ENCODE measurements around the gene ZXDC.
A peak's percentile ranks its signal among the peaks of the same experiment; 100 is the strongest.

ZXDC gene

DNA sequence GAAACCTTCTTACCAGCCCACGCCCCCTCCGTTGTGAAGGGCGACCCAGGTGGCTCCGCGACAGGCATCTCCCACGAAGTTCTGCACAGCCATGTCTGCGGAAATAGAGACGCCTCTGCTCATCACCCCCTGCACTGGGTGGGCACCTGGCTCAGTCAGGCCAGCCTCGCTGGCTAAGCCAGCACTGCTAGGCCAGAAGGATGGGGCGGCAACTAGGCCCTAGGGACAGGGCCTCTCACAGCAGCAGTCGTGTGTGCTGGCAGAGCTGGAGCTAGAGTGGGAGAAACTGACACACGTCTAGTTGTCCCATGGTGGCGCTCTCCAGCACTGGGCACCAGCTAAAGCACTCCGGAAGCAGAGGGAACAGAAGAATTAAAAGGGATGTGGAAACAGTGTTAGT lies 12.5 kb upstream of the ZXDC start:
- DNase-seq: no peak

- DNase-seq: no peak
These were observed 11.6 kb upstream of the ZXDC start for GRCh38 chr3:126487151-126487771.

GRCh38 chr3:126486360-126486847 lies 10.7 kb upstream of the ZXDC start:
- no peak for DNase-seq

DNA sequence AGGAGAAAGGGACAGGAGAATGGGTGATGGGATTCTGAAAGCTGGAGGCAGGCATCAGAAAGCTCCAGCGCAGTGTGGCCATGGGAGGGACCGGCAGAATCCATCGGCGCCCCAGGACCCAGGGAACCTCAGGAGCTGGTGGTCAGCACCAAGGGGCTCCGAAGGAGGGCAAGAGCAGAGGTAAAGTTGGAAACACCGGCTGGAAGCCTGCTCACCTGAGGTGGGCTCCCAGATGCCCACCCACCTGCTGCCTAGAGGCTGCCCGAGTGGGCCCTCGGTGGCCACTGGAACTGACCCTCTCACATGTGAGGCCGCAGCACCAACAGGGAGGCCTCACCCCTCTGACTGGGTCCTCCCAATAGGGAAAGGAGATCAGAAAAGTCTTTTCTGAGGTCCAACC lies 10.3 kb upstream of the ZXDC start:
- DNase-seq: no peak

GRCh38 chr3:126485176-126485897 lies 9.6 kb upstream of the ZXDC start:
- no peak for DNase-seq

DNA sequence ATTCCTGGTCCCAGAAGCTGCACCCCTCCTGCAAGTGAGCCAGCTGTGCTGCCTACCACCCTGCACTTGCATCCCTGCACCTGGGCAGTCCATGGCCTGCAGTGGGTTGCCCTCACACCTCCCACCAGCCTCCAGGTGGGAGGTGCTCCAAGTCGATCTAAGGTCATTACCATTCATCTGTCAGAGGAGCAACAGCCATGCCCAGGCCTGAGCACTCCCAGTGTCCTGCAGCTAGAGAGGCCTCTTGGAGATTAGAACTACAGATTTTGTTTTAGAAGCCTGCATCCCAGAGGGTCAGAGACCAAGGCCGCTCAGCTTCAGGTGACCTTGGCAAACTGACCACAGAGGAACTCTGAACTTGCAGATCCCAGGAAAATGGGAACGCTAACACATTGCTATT lies 9.0 kb upstream of the ZXDC start:
- DNase-seq: no peak

GRCh38 chr3:126484148-126484547 lies 8.5 kb upstream of the ZXDC start:
- DNase-seq: no peak

DNA sequence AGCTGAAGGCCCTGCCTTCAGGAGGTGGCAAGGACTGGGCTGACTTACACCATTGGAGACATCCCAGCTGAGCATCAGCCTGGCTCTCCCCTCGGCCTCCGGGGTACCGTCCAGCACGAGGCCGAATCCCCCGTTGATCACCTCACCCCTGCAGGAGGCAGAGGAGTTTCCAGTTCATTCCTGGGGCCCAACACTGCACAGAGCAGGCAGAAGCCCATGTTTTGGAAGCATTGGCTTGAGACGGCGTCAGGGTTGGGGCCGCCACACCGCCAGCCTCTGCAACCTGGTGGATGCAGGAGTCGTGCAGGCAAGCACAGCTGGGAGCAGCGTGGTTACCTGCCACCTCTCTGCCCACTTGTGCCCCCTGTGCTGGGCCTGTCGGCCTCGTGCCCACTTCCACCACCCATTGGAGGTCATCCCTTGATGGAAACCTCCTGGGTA lies 7.7 kb upstream of the ZXDC start:
- no peak for DNase-seq

- DNase-seq: no peak
These were observed 7.0 kb upstream of the ZXDC start for GRCh38 chr3:126482503-126483255.

DNA sequence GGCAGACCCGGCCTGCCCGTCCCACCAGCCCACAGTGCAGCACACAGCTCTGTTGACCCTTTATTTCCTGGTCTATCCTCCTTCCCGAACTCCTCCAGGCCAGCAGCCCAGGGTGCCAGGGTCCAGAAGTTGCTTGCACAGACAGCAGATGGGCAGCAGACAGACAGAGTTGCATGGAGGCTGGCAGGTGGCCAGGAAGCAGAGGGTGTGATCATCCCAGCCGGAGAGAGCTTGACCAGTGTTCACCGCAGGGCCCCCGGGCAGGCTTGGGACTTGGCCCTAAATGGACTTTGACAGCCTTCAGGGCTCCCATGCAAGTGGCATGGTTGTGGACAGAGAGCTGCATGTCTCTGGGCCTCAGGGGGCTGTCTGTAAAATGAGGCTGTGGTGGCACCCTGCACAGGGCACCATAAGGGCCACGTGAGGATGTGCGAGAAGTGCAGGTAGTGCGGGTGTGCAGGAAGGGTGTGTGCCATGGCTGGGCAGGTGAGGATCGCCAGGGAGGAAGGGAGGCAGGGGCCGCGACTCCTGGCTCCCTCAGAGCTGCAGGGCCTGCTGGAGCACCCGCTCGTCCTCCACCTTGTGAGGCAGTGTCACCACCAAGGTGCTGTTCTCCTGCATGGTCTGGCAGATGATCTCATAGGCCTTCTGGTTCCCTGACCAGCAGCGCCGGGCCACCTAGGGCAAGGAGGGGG lies 6.3 kb upstream of the ZXDC start:
- DNase-seq: no peak

- no peak for DNase-seq
These were observed 5.2 kb upstream of the ZXDC start for GRCh38 chr3:126480861-126481260.

DNA sequence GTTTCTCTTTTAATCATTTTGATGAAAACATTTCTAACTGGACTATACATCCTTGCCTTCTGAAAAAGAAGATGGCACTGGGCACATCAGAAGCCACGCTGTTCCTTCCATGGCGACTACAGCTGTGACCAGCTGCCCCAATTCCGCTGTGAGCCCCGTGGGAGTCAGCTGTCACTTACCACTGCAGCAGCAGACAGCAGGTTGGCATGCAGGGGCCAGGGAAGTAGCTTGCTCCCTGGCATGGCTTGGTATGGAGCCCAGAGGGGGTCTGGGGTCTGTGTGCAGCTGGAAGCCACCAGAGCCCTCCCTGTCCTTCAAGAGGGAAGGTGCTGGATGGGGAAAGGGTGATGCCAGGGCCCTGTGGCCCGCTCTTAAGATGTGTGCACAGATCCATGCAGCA lies 4.5 kb upstream of the ZXDC start:
- no peak for DNase-seq

DNA sequence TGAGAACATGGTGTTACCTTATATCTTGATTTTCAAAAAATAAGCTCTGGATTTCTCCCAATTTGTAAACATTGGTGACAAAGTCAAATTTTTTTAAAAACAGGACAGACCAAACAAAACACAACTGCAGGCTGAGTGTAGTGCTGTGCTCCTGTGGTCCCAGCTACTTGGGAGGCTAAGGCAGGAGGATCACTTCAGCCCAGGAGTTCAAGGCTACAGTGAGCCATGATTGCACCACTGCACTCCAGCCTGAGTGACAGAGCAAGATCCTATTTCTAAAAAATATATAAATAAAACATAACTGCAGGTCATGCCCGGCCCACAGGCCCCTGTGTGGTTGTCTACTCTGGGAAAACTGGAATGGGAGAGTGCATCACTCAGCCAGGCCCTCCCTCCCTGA lies 4.0 kb upstream of the ZXDC start:
- DNase-seq: no peak

GRCh38 chr3:126478581-126479310 lies 3.1 kb upstream of the ZXDC start:
- DNase-seq: no peak

GRCh38 chr3:126477061-126477380 lies 1.3 kb upstream of the ZXDC start:
- no peak for DNase-seq

DNA sequence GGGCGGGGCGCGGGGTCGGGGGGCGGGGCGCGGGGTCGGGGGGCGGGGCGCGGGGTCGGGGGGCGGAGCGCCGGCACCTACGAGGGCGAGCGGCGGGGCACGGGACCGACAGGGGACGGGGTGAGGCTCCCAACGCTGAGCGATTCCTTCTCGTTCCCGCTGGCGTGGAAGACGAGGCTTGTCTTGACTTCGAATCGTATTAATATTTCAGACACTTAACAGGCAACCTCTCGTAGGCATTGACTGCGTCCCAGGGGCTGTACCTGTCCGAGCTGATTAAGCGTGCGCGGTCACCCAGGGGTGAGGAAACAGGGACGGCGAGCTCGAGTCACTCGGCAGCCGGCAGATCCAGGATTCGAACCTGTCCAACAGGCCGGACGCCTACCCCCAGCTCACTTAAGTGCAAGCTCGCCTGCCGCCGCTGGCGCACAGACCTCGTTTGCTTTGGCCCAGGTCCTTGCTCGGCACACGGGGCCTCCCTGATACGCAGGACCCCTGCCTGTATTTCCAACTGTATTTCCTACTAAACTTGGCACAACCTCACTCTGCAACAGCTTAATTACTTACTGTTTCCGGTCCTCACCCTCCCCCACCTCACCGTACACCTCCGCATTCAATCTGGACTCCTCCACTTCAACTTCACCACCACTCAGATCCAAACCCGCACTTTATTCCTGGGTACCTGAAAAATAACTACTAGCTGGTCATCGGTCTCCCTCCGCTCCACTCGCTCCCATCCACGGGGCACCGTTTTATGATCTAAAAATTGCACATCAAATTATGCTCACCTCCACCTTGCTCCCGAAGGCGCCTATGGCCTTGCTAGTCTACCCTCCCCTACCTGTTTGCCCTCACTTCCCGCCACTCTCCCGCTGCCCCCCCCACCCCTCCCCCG lies 722 bp upstream of the ZXDC start:
- DNase-seq: no peak

DNA sequence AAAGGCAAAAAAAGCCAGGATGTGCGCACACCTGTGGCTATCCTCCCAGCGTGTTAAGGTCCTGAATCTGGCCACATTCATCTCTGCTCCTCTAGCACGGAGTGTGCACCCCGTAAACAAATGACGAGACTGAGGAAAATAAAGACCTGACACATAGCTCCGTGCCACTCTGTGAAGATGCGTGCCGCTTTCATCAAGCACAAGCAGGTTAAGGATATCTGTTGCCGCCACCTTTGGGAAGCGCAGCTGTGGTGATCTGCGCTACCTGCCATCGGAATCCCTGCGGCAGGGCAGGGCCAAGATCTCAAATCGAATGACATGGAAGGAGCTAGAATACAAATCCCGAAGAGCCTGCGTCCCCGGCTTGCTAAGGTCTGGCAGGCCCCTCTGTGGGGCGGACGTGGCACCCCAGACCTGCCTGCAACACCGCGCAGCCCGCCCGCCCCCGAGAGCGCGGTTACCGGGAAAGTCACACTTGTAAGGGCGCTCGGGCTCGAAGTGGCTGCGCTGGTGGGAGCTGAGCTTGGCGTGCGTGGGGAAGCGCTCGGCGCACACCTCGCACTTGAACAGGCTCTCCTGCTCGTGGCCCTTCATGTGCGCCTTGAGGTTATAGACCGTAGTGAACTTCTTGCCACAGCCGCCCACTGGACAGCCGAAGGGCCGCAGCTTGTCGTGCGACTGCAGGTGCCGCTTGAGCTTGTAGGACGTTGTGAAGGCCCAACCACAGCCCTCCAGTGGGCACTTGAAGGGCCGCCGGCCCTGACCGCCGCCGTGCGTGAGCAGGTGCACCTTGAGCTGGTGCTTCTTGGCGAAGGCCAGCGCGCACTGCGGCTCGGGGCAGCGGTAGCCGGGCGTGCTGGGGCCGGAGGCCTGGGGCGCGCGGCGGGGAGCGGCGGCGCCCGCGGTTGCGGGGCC lies 936 bp downstream of the ZXDC start:
- peak; percentile 16 for DNase-seq

- DNase-seq: no peak
These were observed 2.2 kb downstream of the ZXDC start for GRCh38 chr3:126473292-126474168.

DNA sequence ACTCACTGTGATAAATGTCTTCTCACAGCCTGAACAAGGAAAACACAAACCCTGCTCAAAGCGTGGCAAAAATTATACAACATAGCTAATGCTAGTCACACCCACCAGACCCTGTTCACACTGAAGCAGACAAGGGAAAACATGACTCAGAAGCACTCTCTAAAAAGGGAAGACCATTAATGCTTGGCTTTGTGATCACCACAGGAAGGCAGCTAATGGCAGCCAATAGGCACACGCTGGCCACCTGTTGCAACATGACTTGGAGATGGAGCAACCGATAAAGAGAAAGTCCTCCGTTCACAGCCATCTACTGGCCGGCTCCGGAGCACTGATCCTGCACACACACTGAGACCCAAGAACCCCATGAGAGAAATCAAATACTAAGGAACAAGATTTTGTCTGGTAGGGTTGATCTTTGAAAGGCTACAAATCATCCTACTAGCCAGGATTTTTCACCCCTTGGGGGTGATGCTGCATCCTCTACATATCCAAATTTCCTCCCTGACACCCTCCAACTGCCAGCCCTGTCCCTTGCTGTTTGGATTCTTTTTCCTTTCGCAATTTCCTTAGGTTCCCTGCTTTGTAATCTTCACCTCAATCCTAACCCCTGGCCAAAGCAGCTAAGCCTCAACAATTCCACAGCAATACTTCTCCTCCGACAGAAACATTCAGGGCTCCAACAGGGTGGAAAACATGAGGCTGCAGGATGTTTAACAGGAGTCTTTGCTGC lies 3.2 kb downstream of the ZXDC start:
- no peak for DNase-seq
